ACHN (cell line): Measurements from ENCODE around the gene CAVIN2.

Source experiments
- DNase-seq: peaks from one replicate; pipeline ENCODE4 v3.0.0-alpha.2; 2015
- in situ Hi-C: cut with HindIII; loops from 2 replicates; pipeline ENCODE4 v1.10.0; 2017; ENCODE audit warnings: low sequenced_read_pairs, low pct_ligation_motif_present, low pct_unique_long_range_greater_than_20kb

CAVIN2 gene, protein sequence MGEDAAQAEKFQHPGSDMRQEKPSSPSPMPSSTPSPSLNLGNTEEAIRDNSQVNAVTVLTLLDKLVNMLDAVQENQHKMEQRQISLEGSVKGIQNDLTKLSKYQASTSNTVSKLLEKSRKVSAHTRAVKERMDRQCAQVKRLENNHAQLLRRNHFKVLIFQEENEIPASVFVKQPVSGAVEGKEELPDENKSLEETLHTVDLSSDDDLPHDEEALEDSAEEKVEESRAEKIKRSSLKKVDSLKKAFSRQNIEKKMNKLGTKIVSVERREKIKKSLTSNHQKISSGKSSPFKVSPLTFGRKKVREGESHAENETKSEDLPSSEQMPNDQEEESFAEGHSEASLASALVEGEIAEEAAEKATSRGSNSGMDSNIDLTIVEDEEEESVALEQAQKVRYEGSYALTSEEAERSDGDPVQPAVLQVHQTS

DNA sequence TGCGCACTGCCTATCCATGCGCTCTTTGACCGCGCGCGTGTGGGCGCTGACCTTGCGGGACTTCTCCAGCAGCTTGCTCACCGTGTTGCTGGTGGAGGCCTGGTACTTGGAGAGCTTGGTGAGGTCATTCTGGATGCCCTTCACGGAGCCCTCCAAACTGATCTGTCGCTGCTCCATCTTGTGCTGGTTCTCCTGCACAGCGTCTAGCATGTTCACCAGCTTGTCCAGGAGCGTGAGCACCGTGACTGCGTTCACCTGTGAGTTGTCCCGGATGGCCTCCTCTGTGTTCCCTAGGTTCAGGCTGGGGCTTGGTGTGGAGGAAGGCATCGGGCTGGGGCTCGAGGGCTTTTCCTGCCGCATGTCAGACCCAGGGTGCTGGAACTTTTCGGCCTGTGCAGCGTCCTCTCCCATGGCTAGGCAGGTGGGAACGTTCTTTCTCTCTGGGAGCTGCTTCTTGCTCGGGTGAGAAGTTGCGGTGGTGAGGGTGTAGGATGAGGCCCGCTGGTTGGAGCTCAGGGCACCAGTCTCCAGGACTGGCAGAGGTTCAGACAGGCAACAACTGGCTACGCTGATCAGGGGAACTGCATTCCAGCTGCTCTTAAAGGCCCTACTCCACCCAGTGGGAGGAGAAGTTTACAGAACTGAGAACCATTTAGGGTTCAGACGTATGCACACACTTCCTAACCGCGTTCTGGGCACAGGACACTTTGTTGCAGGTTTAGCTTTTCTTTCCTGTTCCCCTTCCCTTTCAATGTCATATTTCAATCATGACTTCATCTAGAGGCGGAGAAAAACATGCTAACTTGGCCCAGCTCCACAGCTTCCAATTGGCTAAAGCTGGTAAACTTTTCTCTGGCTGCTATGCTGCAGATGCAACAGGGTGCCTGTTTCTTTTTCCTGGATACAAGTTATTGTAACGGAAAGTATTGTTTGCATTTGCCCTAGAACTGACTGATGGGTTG lies at the start of gene CAVIN2:
TSS of gene CAVIN2 (minus strand) at position 574 of the 962 bp plus-strand sequence. CDS start at position 411, 163 bp downstream.
- in situ Hi-C loops, result no loop called here
- peak; percentile 93 for DNase-seq

DNA sequence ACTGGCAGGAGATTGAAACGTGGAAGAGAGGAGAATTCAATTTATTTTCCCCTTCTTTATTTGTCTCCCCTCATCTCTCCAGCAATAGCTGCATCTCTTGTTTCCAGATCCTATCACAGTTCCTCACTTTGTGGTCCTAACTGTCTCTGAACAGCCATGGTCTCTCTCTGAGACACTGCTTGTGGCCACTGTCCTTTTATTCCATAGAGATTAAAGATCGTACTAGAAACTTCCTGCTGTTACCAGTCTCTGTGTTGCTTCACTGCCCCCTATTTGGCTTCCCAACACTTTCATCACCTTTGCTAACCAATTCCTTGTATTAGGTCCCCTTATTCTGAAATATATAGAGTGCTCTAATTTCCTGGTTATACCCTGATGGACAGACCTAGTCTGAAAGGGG lies 48.9 kb upstream of the CAVIN2 start:
- peak; percentile 25 for DNase-seq
- in situ Hi-C loops, result no loop called here

DNA sequence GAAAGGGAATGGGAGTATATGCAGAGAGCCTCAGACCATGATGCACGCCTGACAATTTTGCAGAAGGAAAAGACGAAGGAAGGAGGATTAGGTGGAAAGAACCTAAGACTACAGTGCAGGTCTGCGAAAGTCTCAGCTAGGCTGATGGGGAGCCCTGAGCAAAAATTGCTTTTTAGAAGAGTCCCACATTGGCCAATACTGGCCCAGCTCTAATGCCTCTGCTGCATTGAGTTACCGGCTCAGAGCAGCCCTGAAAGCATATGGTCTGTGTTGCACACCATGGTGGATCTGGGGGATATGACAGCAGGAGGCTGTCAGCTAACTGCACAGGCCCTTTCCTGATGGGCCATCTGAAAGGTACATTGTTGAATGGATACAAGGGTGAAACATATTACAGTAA lies 48.3 kb upstream of the CAVIN2 start:
- in situ Hi-C loops, result no loop called here
- no peak for DNase-seq

DNA sequence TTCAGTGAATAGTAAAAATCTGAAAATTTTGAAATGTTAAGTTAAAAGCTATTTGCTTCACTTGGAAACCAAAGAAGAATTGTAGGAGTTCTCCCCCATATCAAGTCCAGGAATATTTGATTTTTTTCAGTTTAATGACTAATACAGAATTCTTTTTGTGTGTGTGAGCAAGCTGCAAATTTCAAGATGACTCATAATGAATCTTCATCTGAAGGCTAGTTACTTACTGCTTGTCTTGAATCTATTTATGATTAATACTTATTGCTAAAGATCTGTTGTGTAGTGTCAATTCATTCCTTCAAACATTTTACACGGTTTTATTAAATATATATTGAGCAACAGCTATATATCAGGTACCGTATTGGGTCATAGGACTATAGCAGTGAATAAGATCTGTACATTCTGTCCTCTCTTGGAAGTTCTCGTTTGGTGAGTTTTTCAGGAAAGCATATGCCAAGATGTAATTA lies 47.8 kb upstream of the CAVIN2 start:
- DNase-seq, result peak; percentile 84
- in situ Hi-C loops, result no loop called here

DNA sequence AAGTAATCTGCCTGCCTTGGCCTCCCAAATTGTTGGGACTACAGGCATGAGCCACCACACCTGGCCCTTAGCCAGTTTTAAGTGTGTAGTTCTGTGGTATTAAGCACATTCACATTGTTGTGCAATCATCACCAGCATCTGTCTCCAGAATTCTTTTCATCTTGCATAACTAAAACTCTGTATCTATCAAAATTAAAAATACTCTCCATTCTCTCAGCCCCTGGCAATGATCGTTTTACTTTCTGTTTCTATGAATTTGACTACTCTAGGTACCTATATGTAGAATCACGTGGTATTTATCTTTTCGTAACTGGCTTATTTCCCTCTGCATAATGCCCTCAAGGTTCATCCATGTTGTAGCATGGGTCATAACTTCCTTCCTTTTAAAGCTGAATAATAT lies 45.5 kb upstream of the CAVIN2 start:
- in situ Hi-C loops, result no loop called here
- DNase-seq, result no peak

DNA sequence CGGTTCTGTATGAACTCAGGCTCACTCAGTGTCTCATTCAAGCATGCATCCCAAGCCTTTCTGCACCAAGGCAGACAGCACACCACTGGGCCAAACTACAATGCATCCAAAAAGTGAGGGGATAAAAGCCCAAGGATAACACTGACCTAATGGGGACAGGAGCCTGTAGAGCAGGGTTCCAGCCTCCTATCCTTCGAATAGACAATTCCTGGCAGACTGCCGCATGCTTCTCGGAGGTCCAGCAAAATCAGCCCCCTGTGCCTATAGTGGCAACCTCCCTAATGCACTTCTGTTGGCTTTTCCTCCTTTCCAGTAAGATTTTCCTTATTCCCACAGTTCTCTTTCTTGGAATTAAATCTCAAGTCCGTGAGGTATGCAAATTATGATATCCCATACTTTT lies 44.8 kb upstream of the CAVIN2 start:
- DNase-seq, result no peak
- in situ Hi-C loops, result no loop called here

DNA sequence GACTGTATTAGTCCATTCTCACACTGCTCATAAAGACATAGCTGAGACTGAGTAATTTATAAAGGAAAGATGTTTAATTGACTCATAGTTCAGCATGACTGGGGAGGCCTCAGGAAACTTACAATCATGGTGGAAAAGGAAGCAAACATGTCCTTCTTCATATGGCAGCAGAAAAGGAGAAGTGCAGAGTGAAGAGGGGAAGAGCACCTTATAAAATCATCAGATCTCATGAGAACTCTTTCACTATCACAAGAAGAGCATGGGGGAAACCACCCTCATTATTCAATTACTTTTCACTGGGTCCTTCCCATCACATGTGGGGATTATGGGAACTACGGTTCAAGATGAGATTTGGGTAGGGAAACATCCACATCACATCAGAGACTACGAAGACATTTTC lies 43.0 kb upstream of the CAVIN2 start:
- in situ Hi-C loops, result no loop called here
- no peak for DNase-seq

DNA sequence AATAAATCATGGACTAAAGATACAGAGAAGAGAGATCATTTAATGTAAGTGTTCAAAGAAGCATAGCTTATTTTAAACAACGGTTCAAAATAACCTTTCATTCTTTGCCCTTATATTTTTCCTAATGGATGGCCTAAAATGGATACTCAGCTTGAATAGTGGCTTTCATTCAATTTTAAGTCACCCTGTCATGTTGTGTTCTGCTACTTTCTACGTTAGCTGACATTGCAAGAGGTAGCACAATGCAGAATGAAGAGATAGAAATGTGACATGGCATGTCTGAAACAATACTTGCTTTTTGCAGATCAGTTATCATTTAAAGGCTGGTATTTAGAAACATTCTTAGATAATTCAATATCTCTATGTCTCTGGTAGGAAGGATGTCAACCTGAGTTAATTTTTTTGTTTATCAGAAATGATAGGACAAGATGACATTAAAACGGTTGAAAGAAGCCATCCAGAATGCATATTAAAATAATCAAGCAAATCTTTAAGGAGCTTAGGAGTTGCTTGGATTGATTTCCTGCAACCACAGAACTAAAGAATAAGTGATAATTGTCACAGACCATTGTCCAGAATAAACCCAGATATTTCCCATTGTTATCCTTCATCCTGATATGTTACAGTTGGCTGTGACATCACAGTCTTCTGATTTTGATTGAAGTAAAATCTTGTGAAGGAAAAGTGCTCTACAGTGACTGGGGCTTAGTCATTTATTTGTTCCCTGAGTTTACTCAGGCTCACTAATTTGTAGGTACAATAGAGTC lies 41.7 kb upstream of the CAVIN2 start:
- in situ Hi-C loops, result no loop called here
- DNase-seq, result no peak

DNA sequence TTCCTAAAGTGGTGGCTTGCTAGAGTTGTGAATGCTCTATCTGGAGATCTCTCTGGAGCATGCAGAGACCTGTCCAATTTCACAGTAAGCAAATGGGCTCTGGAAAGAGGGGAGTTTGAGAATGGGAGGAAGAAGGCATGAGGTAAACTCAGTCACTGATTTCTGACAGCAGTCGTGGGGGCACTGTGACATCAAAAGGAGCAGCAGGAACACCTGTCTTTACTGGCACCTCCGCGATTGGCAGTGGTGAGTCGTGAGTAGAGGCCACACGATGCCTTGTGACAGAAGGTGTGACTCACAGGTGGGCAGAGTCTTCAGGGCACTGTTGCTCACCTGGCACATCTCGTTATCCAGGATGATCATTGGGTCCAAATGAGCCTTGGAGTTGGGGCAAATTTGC lies 38.8 kb upstream of the CAVIN2 start:
- DNase-seq, result no peak
- in situ Hi-C loops, result no loop called here

DNA sequence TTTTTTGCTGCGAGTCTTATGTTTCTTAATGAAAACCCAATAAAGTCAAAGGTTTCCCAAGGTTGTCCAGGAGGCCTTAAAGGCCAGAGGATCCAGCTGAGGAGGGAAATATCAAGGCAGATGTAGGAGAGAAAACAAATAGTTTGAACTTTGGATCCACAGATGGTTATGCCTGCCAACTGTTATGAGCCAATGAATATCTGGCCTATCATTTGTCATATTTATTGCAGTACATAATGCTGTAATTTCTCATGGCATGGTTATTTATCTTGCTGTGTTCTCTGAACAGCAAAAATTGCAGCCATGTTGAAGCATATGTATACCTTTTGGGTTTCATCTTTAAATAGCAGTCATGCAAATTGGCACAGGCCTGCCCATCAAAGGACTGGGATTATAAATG lies 38.2 kb upstream of the CAVIN2 start:
- in situ Hi-C loops, result no loop called here
- no peak for DNase-seq

DNA sequence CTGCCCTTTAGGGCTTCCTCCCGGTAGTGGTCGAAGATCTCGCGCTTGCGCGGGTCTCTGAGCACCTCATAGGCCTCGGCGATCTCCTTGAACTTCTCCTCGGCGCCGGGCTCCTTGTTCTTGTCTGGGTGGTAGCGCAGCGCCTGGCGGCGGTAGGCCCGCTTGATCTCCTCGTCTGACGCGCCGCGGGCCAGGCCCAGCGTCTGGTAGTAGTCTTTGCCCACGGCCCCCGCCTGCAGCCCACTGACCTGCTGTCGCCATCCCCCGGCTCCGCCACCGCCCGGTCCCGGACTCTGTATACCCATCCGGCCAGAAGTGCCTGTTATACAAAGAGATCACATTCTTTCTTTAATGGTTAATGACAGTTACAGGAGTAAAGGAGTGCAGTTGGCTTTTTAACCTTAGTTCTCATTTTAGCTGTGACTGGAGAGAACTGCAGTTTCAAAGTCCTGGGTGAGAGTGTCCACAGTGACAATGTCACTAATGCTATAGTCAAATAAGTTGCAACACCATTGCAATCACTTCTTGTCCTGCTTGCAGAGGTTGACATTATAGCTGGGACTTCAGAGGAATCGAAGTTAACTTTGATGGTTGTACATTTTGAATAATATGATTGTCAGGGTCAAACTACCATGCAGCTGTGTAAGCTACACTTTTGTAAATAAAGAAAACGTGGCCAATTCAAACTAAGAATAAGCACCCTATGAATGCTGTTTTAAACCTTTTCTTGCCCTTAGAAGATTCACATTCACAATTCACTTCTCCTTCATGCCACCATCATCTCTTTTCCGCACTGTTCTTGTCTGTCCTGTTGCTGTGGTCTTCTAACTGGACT lies 35.3 kb upstream of the CAVIN2 start:
- no peak for DNase-seq
- in situ Hi-C loops, result no loop called here

DNA sequence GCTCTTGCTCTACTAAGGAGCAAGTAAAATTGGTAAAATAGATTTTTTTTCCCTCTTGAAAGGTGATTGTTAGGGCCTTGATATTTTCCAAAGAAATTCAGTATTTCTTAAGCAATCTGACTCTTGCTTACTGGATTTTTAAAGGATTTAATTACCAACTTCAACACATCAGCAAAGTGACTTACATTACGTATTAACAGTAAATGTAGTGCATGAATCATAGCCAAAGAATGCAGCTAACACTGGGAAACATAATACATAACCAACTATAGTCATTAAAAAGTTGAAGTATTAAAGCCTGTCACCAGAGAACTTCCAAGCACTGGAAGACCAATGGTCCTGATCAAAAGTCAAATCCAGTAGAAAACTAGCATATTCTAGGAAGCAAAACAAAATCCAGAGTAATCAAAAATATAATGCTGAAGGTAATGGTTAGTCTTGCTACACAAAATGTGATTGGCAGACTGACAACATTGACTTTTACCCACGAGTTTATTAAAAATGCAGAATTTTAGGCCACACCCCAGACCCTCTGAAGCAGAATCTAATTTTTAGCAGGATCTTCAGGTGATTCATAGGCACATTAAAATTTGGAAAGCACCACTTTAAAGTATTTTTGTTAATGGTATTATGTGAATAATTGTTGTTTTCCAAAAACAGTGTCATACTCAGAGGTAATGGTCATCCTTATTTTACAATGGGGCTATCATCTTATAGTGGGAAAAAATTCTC lies 31.8 kb upstream of the CAVIN2 start:
- peak; percentile 93 for DNase-seq
- in situ Hi-C loops, result no loop called here

DNA sequence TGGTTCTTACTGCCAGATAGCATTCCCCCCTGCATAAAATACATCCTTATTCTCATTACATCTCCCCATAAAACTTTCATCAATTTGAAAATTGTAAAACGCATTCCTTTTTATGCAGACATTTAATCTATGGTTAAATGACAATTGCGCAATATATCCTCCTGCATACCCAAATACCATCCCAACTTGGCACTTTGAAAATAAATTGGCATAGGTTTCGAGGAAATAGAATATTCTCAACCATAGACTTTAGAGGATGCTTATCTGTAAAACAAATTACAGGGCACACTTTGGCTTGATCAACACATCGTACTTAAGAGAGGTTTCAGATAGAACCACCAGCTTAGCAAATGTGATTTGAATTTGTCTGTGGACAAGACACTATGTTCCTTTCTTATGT lies 31.0 kb upstream of the CAVIN2 start:
- DNase-seq, result no peak
- in situ Hi-C loops, result no loop called here

DNA sequence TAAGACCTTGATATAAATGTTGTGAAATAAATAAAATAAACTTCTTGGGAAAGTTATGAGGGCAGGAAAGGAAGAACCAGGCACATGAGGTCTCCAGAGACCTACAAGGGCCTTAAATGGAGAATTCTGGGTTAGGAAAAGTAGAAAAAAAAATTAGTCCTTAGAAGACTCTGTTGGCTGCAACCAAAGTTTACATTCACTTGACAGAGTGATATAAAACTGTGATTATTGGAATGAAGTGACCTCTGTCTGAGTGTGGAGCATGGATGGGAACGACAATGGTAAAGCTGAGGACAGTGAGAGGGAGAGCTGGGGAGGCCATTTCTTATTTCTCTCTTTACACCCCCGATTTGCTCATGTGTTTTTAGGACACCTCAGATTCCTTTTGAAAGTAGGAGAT lies 29.0 kb upstream of the CAVIN2 start:
- in situ Hi-C loops, result no loop called here
- no peak for DNase-seq

DNA sequence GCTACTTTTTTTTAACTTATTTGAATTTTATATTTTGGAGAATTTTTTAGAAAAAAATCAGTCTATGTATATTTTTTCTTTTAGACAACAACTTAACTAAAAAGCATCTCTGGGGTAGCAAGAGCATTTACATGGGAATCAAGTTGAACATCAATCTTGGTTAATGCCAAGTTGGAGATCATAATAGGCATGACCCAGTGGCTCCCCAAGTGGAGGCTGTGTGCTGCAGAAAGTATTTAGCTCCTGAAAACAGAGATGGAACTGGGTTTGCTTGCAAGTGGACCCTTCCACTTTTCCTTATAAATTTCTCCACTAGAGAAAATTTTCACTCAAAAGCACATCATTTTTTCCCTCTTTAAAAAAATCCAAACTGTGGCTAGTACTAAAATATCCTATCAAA lies 23.9 kb upstream of the CAVIN2 start:
- peak; percentile 39 for DNase-seq
- in situ Hi-C loops, result no loop called here

DNA sequence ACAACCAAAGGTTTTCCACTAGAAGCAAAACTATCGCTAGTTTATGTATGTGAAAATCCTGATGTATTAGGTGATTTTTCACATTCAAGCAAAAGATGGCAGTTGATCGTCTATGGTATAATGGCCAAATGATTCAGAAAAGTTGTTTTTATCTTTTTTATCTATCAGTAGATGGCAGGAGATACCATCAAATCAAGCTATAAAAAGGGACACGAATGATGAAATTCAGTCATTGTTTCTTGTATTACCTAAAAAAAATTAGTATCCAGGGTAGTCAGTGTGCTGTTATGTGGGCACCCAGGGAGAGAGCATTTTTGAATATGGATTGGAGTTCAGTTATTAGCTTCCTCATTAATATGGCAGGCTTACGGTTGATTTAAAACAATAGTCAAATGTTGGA lies 22.9 kb upstream of the CAVIN2 start:
- DNase-seq, result peak; percentile 44
- in situ Hi-C loops, result no loop called here

DNA sequence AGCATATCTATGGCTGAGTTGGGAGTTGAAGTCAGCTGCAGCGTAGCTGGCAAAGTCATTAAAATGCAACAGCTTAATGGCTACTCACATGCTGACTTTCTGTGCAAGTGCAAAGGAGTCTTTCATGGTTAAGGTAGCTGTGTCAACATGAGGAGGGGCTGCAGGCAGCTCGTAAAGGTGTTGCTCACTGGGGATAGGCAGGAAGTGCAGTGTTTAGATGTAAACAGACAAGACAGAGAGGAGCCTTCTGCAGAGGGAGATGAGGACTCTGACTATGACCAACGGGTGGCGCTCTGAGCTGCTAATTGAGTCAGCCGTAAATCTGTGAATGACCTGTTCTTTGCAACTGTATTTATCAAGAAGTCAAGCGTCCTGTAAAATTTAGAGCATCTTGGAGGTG lies 22.3 kb upstream of the CAVIN2 start:
- in situ Hi-C loops, result no loop called here
- peak; percentile 68 for DNase-seq
